ENCODE results near the gene CCL26.

The CCL26 gene

DNA sequence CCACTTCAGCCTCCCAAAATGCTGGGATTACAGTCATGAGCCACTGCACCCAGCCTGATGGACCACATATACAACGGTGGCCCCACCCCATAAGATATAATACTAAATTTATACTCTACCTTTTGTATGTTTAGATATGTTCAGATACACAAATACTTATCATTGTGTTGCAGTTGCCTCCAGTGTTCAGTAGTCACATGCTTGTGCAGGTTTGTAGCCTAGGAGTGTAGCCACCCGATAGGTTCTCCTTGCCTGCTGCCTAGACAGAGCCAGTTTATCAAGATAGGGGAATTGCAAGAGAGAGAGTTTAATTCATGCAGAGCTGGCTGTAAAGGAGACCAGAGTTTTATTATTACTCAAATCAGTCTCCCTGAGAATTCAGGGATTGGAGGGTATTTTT lies 32.0 kb upstream of the CCL26 start:
- no peak overlapping the region for H3K4me3 ChIP-seq (ENCODE audit: low read depth, low read length)
- H3K36me3 ChIP-seq (ENCODE audit: control insufficient read depth in 2 of 2, insufficient read depth in 1 of 2, low read length in 2 of 2) = no peaks in the 10 kb centered on the region
- ChIA-PET CTCF (no interaction called here), POLR2A (no interaction called here)
- H3K4me1 ChIP-seq (ENCODE audit: control insufficient read depth, insufficient read depth, low read length) = no peaks in the 10 kb centered on the region
- no peak overlapping the region for H3K27ac ChIP-seq (ENCODE audit: extremely low read depth, low read depth, low read length)
- H3K9me3 ChIP-seq (ENCODE audit: control insufficient read depth, insufficient read depth, low read depth, low read length) = no peaks in the 10 kb centered on the region
- TF ChIP-seq, protein P1, sequence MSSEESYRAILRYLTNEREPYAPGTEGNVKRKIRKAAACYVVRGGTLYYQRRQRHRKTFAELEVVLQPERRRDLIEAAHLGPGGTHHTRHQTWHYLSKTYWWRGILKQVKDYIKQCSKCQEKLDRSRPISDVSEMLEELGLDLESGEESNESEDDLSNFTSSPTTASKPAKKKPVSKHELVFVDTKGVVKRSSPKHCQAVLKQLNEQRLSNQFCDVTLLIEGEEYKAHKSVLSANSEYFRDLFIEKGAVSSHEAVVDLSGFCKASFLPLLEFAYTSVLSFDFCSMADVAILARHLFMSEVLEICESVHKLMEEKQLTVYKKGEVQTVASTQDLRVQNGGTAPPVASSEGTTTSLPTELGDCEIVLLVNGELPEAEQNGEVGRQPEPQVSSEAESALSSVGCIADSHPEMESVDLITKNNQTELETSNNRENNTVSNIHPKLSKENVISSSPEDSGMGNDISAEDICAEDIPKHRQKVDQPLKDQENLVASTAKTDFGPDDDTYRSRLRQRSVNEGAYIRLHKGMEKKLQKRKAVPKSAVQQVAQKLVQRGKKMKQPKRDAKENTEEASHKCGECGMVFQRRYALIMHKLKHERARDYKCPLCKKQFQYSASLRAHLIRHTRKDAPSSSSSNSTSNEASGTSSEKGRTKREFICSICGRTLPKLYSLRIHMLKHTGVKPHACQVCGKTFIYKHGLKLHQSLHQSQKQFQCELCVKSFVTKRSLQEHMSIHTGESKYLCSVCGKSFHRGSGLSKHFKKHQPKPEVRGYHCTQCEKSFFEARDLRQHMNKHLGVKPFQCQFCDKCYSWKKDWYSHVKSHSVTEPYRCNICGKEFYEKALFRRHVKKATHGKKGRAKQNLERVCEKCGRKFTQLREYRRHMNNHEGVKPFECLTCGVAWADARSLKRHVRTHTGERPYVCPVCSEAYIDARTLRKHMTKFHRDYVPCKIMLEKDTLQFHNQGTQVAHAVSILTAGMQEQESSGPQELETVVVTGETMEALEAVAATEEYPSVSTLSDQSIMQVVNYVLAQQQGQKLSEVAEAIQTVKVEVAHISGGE (tag by site-specific recombination; conservative IDR thresholded peaks at IDR 0.05; ENCODE audit: low read depth) = no peak
- TF ChIP-seq KLF16 (tag by site-specific recombination; IDR thresholded peaks at IDR 0.05) (no peak), ZNF76 (tag by site-specific recombination; IDR thresholded peaks at IDR 0.05; ENCODE audit: borderline replicate concordance, low read depth) (no peak), ZNF571 (tag by site-specific recombination; IDR thresholded peaks at IDR 0.05) (no peak), GLIS1 (tag by site-specific recombination; IDR thresholded peaks at IDR 0.05) (no peak), KLF1 (tag by site-specific recombination; IDR thresholded peaks at IDR 0.05) (no peak), BCL11A (tag by site-specific recombination; IDR thresholded peaks at IDR 0.05; ENCODE audit: low read depth) (no peak), ZNF677 (tag by site-specific recombination; IDR thresholded peaks at IDR 0.05) (no peak), ZNF830 (tag by site-specific recombination; IDR thresholded peaks at IDR 0.05; ENCODE audit: low read depth) (no peak), ZNF629 (tag by site-specific recombination; IDR thresholded peaks at IDR 0.05) (no peak), ZNF768 (tag by site-specific recombination; IDR thresholded peaks at IDR 0.05) (no peak), GLIS2 (tag by site-specific recombination; IDR thresholded peaks at IDR 0.05) (no peak), ZNF121 (tag by site-specific recombination; IDR thresholded peaks at IDR 0.05) (no peak)
- TF ChIP-seq, protein P2, sequence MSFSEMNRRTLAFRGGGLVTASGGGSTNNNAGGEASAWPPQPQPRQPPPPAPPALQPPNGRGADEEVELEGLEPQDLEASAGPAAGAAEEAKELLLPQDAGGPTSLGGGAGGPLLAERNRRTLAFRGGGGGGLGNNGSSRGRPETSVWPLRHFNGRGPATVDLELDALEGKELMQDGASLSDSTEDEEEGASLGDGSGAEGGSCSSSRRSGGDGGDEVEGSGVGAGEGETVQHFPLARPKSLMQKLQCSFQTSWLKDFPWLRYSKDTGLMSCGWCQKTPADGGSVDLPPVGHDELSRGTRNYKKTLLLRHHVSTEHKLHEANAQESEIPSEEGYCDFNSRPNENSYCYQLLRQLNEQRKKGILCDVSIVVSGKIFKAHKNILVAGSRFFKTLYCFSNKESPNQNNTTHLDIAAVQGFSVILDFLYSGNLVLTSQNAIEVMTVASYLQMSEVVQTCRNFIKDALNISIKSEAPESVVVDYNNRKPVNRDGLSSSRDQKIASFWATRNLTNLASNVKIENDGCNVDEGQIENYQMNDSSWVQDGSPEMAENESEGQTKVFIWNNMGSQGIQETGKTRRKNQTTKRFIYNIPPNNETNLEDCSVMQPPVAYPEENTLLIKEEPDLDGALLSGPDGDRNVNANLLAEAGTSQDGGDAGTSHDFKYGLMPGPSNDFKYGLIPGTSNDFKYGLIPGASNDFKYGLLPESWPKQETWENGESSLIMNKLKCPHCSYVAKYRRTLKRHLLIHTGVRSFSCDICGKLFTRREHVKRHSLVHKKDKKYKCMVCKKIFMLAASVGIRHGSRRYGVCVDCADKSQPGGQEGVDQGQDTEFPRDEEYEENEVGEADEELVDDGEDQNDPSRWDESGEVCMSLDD (tag by site-specific recombination; IDR thresholded peaks at IDR 0.05) = no peak

DNA sequence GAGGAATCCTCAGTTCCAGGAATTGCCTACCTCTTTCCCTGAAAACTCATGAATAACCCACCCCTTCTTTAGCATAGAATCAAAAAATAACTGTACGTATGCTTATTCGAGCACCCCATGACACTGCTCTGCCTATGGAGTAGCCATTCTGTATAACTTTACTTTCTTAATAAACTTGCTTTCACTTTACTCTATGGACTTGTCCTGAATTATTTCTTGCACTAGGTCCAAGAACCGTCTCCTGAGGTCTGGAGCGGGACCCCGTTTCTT lies 30.5 kb upstream of the CCL26 start:
- H3K4me1 ChIP-seq (ENCODE audit: control insufficient read depth, insufficient read depth, low read length) = no peaks in the 10 kb centered on the region
- no peaks in the 10 kb centered on the region for H3K36me3 ChIP-seq (ENCODE audit: control insufficient read depth in 2 of 2, insufficient read depth in 1 of 2, low read length in 2 of 2)
- H3K27ac ChIP-seq (ENCODE audit: extremely low read depth, low read depth, low read length) = no peak overlapping the region
- ChIA-PET CTCF (no interaction called here), POLR2A (no interaction called here)
- TF ChIP-seq ZNF561 (tag by site-specific recombination; IDR thresholded peaks at IDR 0.05; ENCODE audit: borderline replicate concordance) = no peak
- no peak for TF ChIP-seq ZNF10 (tag by site-specific recombination; IDR thresholded peaks at IDR 0.05)
- no peak for TF ChIP-seq SP2 (tag by site-specific recombination; IDR thresholded peaks at IDR 0.05)
- no peak for TF ChIP-seq ZNF830 (tag by site-specific recombination; IDR thresholded peaks at IDR 0.05; ENCODE audit: low read depth)
- no peak for TF ChIP-seq GFI1B (tag by site-specific recombination; IDR thresholded peaks at IDR 0.05)
- no peak overlapping the region for H3K4me3 ChIP-seq (ENCODE audit: low read depth, low read length)
- H3K9me3 ChIP-seq (ENCODE audit: control insufficient read depth, insufficient read depth, low read depth, low read length) = no peaks in the 10 kb centered on the region

DNA sequence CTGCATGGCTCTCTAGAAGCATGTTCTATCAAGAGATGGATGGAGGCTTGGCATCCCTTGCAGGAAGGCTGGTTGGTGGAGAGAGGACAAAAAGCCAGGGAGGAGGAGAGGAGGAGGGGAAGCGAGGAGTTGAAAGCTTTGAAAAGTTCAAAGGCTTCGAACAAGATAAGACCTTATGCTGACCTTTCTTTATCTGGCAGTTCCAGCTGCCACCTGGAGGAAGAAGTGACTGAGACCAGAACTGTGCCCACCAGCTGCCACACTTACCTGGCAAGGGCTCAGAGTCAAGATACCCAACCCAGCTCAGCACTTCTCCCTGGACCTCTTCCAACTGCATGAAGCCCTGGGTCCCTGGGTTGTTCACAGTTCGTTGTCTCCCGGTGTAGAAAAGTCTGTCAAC lies 26.8 kb upstream of the CCL26 start:
- H3K36me3 ChIP-seq (ENCODE audit: control insufficient read depth in 2 of 2, insufficient read depth in 1 of 2, low read length in 2 of 2) = no peaks in the 10 kb centered on the region
- H3K27ac ChIP-seq (ENCODE audit: extremely low read depth, low read depth, low read length) = no peak overlapping the region
- H3K9me3 ChIP-seq (ENCODE audit: control insufficient read depth, insufficient read depth, low read depth, low read length) = no peaks in the 10 kb centered on the region
- no peak overlapping the region for H3K4me3 ChIP-seq (ENCODE audit: low read depth, low read length)
- POLR2A ChIA-PET = no interaction called here
- CTCF ChIA-PET = interaction anchor here (0.7 kb wide), 1 partner anchor 379 kb away, joined by 4 read pairs; no protein-coding TSS in a partner anchor
- no peaks in the 10 kb centered on the region for H3K4me1 ChIP-seq (ENCODE audit: control insufficient read depth, insufficient read depth, low read length)
- TF ChIP-seq ZBTB17 (tag by site-specific recombination; IDR thresholded peaks at IDR 0.05) = no peak
- no peak for TF ChIP-seq ZNF37A (tag by site-specific recombination; IDR thresholded peaks at IDR 0.05)
- no peak for TF ChIP-seq SETDB1 (IDR thresholded peaks at IDR 0.05; ENCODE audit: insufficient read length, low read length)
- no peak for TF ChIP-seq ZNF654 (tag by site-specific recombination; IDR thresholded peaks at IDR 0.05; ENCODE audit: low read depth)
- no peak for TF ChIP-seq ZNF776 (tag by site-specific recombination; IDR thresholded peaks at IDR 0.05; ENCODE audit: borderline replicate concordance)
- TF ChIP-seq, protein P3, sequence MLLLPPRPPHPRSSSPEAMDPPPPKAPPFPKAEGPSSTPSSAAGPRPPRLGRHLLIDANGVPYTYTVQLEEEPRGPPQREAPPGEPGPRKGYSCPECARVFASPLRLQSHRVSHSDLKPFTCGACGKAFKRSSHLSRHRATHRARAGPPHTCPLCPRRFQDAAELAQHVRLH (tag by site-specific recombination; IDR thresholded peaks at IDR 0.05) = no peak
- TF ChIP-seq ZNF768 (tag by site-specific recombination; IDR thresholded peaks at IDR 0.05) = no peak
- TF ChIP-seq ZNF585B (tag by site-specific recombination; IDR thresholded peaks at IDR 0.05) = no peak
- TF ChIP-seq ZNF514 (tag by site-specific recombination; IDR thresholded peaks at IDR 0.05) = no peak
- TF ChIP-seq MEIS1 (CRISPR knock-in tag; IDR thresholded peaks at IDR 0.05; ENCODE audit: borderline replicate concordance) = no peak
- no peak for TF ChIP-seq ZNF155 (tag by site-specific recombination; IDR thresholded peaks at IDR 0.05)

Measured in HEK293 (cell line).